Activated naive CD8-positive, alpha-beta T cell treated with anti-CD3 and anti-CD28 coated beads, Interleukin-2, amount 50 U/mL, for 24 hours (primary cell): Measurements from ENCODE around the gene KIZ.

ENCODE experiments used
- ATAC-seq: fragments of 150-1000 bp; cut with Tn5 transposase; one replicate; pipeline ENCODE4 v1.10.0; 2021
- DNase-seq: peaks from one replicate; pipeline ENCODE4 v3.0.0; 2021
- H3K27ac Mint-ChIP-seq: one replicate; pipeline ENCODE4 v1.8.0; 2021; ENCODE audit warnings: mild to moderate bottlenecking, mixed read lengths
- H3K27me3 Mint-ChIP-seq: one replicate; pipeline ENCODE4 v1.8.0; 2021; ENCODE audit warnings: mixed read lengths
- H3K36me3 Mint-ChIP-seq: one replicate; pipeline ENCODE4 v1.8.0; 2021; ENCODE audit warnings: low read depth, mixed read lengths
- H3K4me1 Mint-ChIP-seq: one replicate; pipeline ENCODE4 v1.8.0; 2021; ENCODE audit warnings: mixed read lengths
- H3K4me3 Mint-ChIP-seq: one replicate; pipeline ENCODE4 v1.8.0; 2021; ENCODE audit warnings: mild to moderate bottlenecking, moderate library complexity, mixed read lengths
- H3K9me3 Mint-ChIP-seq: one replicate; pipeline ENCODE4 v1.8.0; 2021; ENCODE audit warnings: mixed read lengths

KIZ gene

GRCh38 chr20:21125849-21126580, at the start of gene KIZ:
Gene KIZ, plus strand, starts transcription at chr20:21126082. Its CDS starts 34 bp downstream, at chr20:21126116.
- Mint-ChIP-seq H3K4me1 (peaks cover 18% of the 10 kb centered on the region), H3K9me3 (no peaks in the 10 kb centered on the region), H3K27ac (peak within 1 kb of the TSS; percentile 66), H3K27me3 (no peaks in the 10 kb centered on the region), H3K4me3 (peak within 1 kb of the TSS; percentile 92), H3K36me3 (no peaks in the 10 kb centered on the region)
- peak; percentile 99 for DNase-seq
- peak; percentile 99 for ATAC-seq

- H3K4me1 Mint-ChIP-seq = no peaks in the 10 kb centered on the region
- no peak for ATAC-seq
- peaks cover 30% of the 10 kb centered on the region for H3K27me3 Mint-ChIP-seq
- no peaks in the 10 kb centered on the region for H3K9me3 Mint-ChIP-seq
- no peak overlapping the region for H3K4me3 Mint-ChIP-seq
- DNase-seq = no peak
- H3K36me3 Mint-ChIP-seq = no peaks in the 10 kb centered on the region
- H3K27ac Mint-ChIP-seq = no peak overlapping the region
These were observed 48.0 kb upstream of the KIZ start for GRCh38 chr20:21077809-21078345.

GRCh38 chr20:21082584-21082983, 43.3 kb upstream of the KIZ start:
- Mint-ChIP-seq H3K4me3 (no peak overlapping the region), H3K9me3 (no peaks in the 10 kb centered on the region), H3K4me1 (no peaks in the 10 kb centered on the region), H3K27me3 (peaks cover 40% of the 10 kb centered on the region), H3K27ac (no peak overlapping the region), H3K36me3 (no peaks in the 10 kb centered on the region)
- ATAC-seq (no peak), DNase-seq (no peak)

GRCh38 chr20:21083825-21084325, 42.0 kb upstream of the KIZ start:
- peaks cover 44% of the 10 kb centered on the region for H3K27me3 Mint-ChIP-seq
- H3K36me3 Mint-ChIP-seq = no peaks in the 10 kb centered on the region
- H3K9me3 Mint-ChIP-seq = no peaks in the 10 kb centered on the region
- DNase-seq (no peak), ATAC-seq (no peak)
- H3K4me3 Mint-ChIP-seq = no peak overlapping the region
- no peaks in the 10 kb centered on the region for H3K4me1 Mint-ChIP-seq
- H3K27ac Mint-ChIP-seq = no peak overlapping the region

GRCh38 chr20:21087862-21088540, 37.9 kb upstream of the KIZ start:
- H3K27me3 Mint-ChIP-seq = peaks cover 58% of the 10 kb centered on the region

GRCh38 chr20:21089391-21089790, 36.5 kb upstream of the KIZ start:
- H3K27me3 Mint-ChIP-seq = peaks cover 61% of the 10 kb centered on the region
- H3K4me3 Mint-ChIP-seq = no peak overlapping the region
- H3K4me1 Mint-ChIP-seq = no peaks in the 10 kb centered on the region
- H3K36me3 Mint-ChIP-seq = no peaks in the 10 kb centered on the region
- ATAC-seq = no peak
- no peak for DNase-seq
- no peaks in the 10 kb centered on the region for H3K9me3 Mint-ChIP-seq
- no peak overlapping the region for H3K27ac Mint-ChIP-seq

More at GRCh38 chr20:21087862-21088540, 37.9 kb upstream of the KIZ start:
- no peak for DNase-seq
- Mint-ChIP-seq H3K9me3 (no peaks in the 10 kb centered on the region), H3K4me3 (no peak overlapping the region), H3K4me1 (no peaks in the 10 kb centered on the region), H3K27ac (no peak overlapping the region), H3K36me3 (no peaks in the 10 kb centered on the region)
- ATAC-seq = no peak

GRCh38 chr20:21090111-21090618, 35.7 kb upstream of the KIZ start:
- DNase-seq = no peak
- peaks cover 62% of the 10 kb centered on the region for H3K27me3 Mint-ChIP-seq
- ATAC-seq = no peak
- H3K36me3 Mint-ChIP-seq = no peaks in the 10 kb centered on the region
- no peaks in the 10 kb centered on the region for H3K9me3 Mint-ChIP-seq
- no peaks in the 10 kb centered on the region for H3K4me1 Mint-ChIP-seq
- H3K27ac Mint-ChIP-seq = no peak overlapping the region
- no peak overlapping the region for H3K4me3 Mint-ChIP-seq

GRCh38 chr20:21090721-21091120, 35.2 kb upstream of the KIZ start:
- Mint-ChIP-seq H3K4me3 (no peak overlapping the region), H3K27ac (no peak overlapping the region), H3K27me3 (peaks cover 66% of the 10 kb centered on the region), H3K4me1 (no peaks in the 10 kb centered on the region), H3K9me3 (no peaks in the 10 kb centered on the region), H3K36me3 (no peaks in the 10 kb centered on the region)
- ATAC-seq (no peak), DNase-seq (no peak)

- Mint-ChIP-seq H3K27me3 (peaks cover 73% of the 10 kb centered on the region), H3K4me3 (no peak overlapping the region), H3K9me3 (no peaks in the 10 kb centered on the region), H3K27ac (no peak overlapping the region), H3K4me1 (no peaks in the 10 kb centered on the region), H3K36me3 (no peaks in the 10 kb centered on the region)
- no peak for DNase-seq
- no peak for ATAC-seq
These were observed 33.1 kb upstream of the KIZ start for GRCh38 chr20:21092806-21093205.

- Mint-ChIP-seq H3K36me3 (no peaks in the 10 kb centered on the region), H3K9me3 (no peaks in the 10 kb centered on the region)
- ATAC-seq = no peak
These were observed 29.4 kb upstream of the KIZ start for GRCh38 chr20:21096321-21097043.

GRCh38 chr20:21099751-21100577, 25.9 kb upstream of the KIZ start:
- ATAC-seq (peak; percentile 16), DNase-seq (peak; percentile 59)
- no peaks in the 10 kb centered on the region for H3K9me3 Mint-ChIP-seq
- H3K27ac Mint-ChIP-seq = peak overlapping the region; percentile 86
- no peaks in the 10 kb centered on the region for H3K36me3 Mint-ChIP-seq
- H3K4me1 Mint-ChIP-seq = peaks cover 30% of the 10 kb centered on the region
- peaks cover 83% of the 10 kb centered on the region for H3K27me3 Mint-ChIP-seq
- peak overlapping the region; percentile 85 for H3K4me3 Mint-ChIP-seq

More at GRCh38 chr20:21096321-21097043, 29.4 kb upstream of the KIZ start:
- DNase-seq = no peak
- peaks cover 11% of the 10 kb centered on the region for H3K4me1 Mint-ChIP-seq
- peaks cover 76% of the 10 kb centered on the region for H3K27me3 Mint-ChIP-seq
- no peak overlapping the region for H3K27ac Mint-ChIP-seq
- H3K4me3 Mint-ChIP-seq = no peak overlapping the region

GRCh38 chr20:21100578-21101452, 25.1 kb upstream of the KIZ start:
- no peaks in the 10 kb centered on the region for H3K36me3 Mint-ChIP-seq
- peak; percentile 25 for DNase-seq
- H3K27me3 Mint-ChIP-seq = peaks cover 84% of the 10 kb centered on the region
- peak overlapping the region; percentile 86 for H3K27ac Mint-ChIP-seq
- H3K4me3 Mint-ChIP-seq = peak overlapping the region; percentile 85
- no peaks in the 10 kb centered on the region for H3K9me3 Mint-ChIP-seq
- peaks cover 30% of the 10 kb centered on the region for H3K4me1 Mint-ChIP-seq
- ATAC-seq = no peak

- DNase-seq (no peak), ATAC-seq (no peak)
- H3K9me3 Mint-ChIP-seq = no peaks in the 10 kb centered on the region
- H3K4me1 Mint-ChIP-seq = peaks cover 31% of the 10 kb centered on the region
- peaks cover 84% of the 10 kb centered on the region for H3K27me3 Mint-ChIP-seq
- H3K4me3 Mint-ChIP-seq = peak overlapping the region; percentile 85
- no peaks in the 10 kb centered on the region for H3K36me3 Mint-ChIP-seq
- no peak overlapping the region for H3K27ac Mint-ChIP-seq
These were observed 24.4 kb upstream of the KIZ start for GRCh38 chr20:21101453-21101931.
